Activated T-cell treated with anti-CD3 and anti-CD28 coated beads, Interleukin-2, amount 50 U/mL, for 72 hours (primary cell): ENCODE results near the gene LRRIQ1. TPM values are rescaled to one million over a fixed set of nuclear protein-coding genes. Genes with fewer than 3 reads are reported as not detected.

Experiments used
- ATAC-seq, 2 donors: fragments of 150-1000 bp; cut with Tn5 transposase; replicated peaks in 1 of 2; 2 replicates each; pipeline ENCODE4 v1.10.0; 2021; ENCODE audit warnings: moderate library complexity in 2 of 2, mild to moderate bottlenecking in 1 of 2
- DNase-seq, 2 donors: peaks; one replicate each; pipeline ENCODE4 v3.0.0; 2021 to 2022; ENCODE audit warnings: mixed read lengths in 1 of 2
- H3K27ac Mint-ChIP-seq: one replicate; pipeline ENCODE4 v1.8.0; 2022; ENCODE audit warnings: mild to moderate bottlenecking, moderate library complexity, mixed read lengths
- H3K27me3 Mint-ChIP-seq: one replicate; pipeline ENCODE4 v1.8.0; 2022; ENCODE audit warnings: low read depth, mixed read lengths
- H3K36me3 Mint-ChIP-seq, 2 donors: one replicate each; pipeline ENCODE4 v1.8.0; 2022; ENCODE audit warnings: mixed read lengths in 2 of 2, mild to moderate bottlenecking in 1 of 2; ENCODE audit not compliant: insufficient read depth in 2 of 2
- H3K4me1 Mint-ChIP-seq: one replicate; pipeline ENCODE4 v1.8.0; 2022; ENCODE audit warnings: low read depth, mixed read lengths
- H3K4me3 Mint-ChIP-seq, 2 donors: one replicate each; pipeline ENCODE4 v1.8.0; 2022; ENCODE audit warnings: mild to moderate bottlenecking in 2 of 2, mixed read lengths in 2 of 2, moderate library complexity in 2 of 2
- H3K9me3 Mint-ChIP-seq, 2 donors: one replicate each; pipeline ENCODE4 v1.8.0; 2022; ENCODE audit warnings: mixed read lengths in 2 of 2
- total RNA-seq, 2 donors: library from RNA; stranded (reverse); gene quantifications; one replicate each; pipeline ENCODE4 v1.2.3, GENCODE V29; 2022

LRRIQ1 gene
- total RNA-seq, 2 donors from 2014 or later, result not detected

DNA sequence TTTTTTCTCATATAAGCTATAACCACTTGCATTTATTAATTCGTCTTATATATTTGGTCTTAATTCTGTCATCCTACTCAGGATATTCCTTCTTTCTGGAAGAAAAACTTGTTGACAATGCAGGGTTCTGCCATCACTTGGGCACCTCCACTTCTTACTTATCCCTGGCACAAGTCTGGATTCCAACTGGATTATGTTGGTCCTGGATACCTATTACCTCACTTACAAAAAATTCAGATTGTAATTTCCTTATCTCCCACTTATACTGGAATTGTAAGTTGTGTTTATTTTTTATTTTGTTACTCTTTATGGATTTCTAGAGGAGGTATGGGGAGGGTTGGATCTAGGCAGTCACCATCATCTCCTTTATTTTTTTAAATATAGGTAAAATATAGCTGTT is 36.7 kb downstream of the LRRIQ1 start:
- DNase-seq (no peak), ATAC-seq (no peak)
- Mint-ChIP-seq H3K27ac (no peak overlapping the region), H3K9me3 (peaks cover 0 to 2% of the 10 kb centered on the region in 2 donors), H3K27me3 (no peaks in the 10 kb centered on the region), H3K4me3 (no peak overlapping the region), H3K36me3 (no peaks in the 10 kb centered on the region), H3K4me1 (no peaks in the 10 kb centered on the region)

- no peak overlapping the region for H3K27ac Mint-ChIP-seq
- no peaks in the 10 kb centered on the region for H3K36me3 Mint-ChIP-seq
- H3K4me3 Mint-ChIP-seq, result no peak overlapping the region
- no peaks in the 10 kb centered on the region for H3K4me1 Mint-ChIP-seq
- H3K9me3 Mint-ChIP-seq, result no peaks in the 10 kb centered on the region
- H3K27me3 Mint-ChIP-seq, result no peaks in the 10 kb centered on the region
- DNase-seq (no peak), ATAC-seq (peak; percentile 46 to 58)
Observed at GRCh38 chr12:85076688-85077430, 40.7 kb downstream of the LRRIQ1 start.

- no peak overlapping the region for H3K4me3 Mint-ChIP-seq
- no peaks in the 10 kb centered on the region for H3K27me3 Mint-ChIP-seq
- H3K4me1 Mint-ChIP-seq, result no peaks in the 10 kb centered on the region
- H3K27ac Mint-ChIP-seq, result no peak overlapping the region
- DNase-seq, result no peak
- H3K36me3 Mint-ChIP-seq, result no peaks in the 10 kb centered on the region
- ATAC-seq, result no peak
- peaks cover 0 to 6% of the 10 kb centered on the region in 2 donors for H3K9me3 Mint-ChIP-seq
Observed at GRCh38 chr12:85085066-85085465, 48.9 kb downstream of the LRRIQ1 start.

GRCh38 chr12:85089792-85090191 is 53.6 kb downstream of the LRRIQ1 start:
- H3K9me3 Mint-ChIP-seq, result peaks cover 0 to 6% of the 10 kb centered on the region in 2 donors
- H3K36me3 Mint-ChIP-seq, result no peaks in the 10 kb centered on the region
- no peaks in the 10 kb centered on the region for H3K27me3 Mint-ChIP-seq
- H3K4me3 Mint-ChIP-seq, result no peak overlapping the region
- no peak overlapping the region for H3K27ac Mint-ChIP-seq
- no peaks in the 10 kb centered on the region for H3K4me1 Mint-ChIP-seq
- DNase-seq, result no peak
- no peak for ATAC-seq

DNA sequence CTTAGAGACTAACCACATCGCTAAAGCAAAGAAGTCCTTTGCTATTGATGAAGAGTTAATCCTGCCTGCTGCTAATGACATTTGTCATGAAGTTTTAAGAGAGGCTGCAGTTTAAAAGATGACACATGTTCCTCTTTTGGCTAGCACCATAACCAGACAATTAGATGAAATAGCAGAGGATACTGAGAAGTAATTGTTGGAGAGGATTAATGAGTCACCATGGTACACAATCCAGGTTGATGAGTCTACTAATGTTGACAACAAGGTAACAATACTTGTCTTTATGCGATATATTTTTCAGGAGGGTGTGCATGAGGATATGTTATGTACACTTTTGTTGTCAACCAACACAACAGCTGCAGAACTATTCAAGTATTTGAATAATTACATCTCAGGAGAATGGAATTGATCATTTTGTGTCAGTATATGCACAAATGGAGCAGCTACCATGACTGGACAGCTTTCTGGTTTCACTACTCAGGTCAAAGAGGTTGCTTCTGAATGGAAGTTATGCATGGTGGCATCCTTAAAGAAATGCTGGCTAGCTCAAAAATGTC is 56.7 kb downstream of the LRRIQ1 start:
- ATAC-seq, result no peak
- DNase-seq, result no peak
- Mint-ChIP-seq H3K4me1 (no peaks in the 10 kb centered on the region), H3K4me3 (no peak overlapping the region), H3K36me3 (no peaks in the 10 kb centered on the region), H3K9me3 (peaks cover 0 to 3% of the 10 kb centered on the region in 2 donors), H3K27me3 (no peaks in the 10 kb centered on the region), H3K27ac (no peak overlapping the region)

GRCh38 chr12:85095501-85095900 is 59.4 kb downstream of the LRRIQ1 start:
- DNase-seq (no peak), ATAC-seq (no peak)
- no peaks in the 10 kb centered on the region for H3K9me3 Mint-ChIP-seq
- H3K36me3 Mint-ChIP-seq, result no peaks in the 10 kb centered on the region
- no peak overlapping the region for H3K4me3 Mint-ChIP-seq
- no peak overlapping the region for H3K27ac Mint-ChIP-seq
- no peaks in the 10 kb centered on the region for H3K27me3 Mint-ChIP-seq
- no peaks in the 10 kb centered on the region for H3K4me1 Mint-ChIP-seq

GRCh38 chr12:85130646-85131045 is 94.5 kb downstream of the LRRIQ1 start:
- H3K4me1 Mint-ChIP-seq, result no peaks in the 10 kb centered on the region
- H3K9me3 Mint-ChIP-seq, result peaks cover 3 to 9% of the 10 kb centered on the region in 2 donors
- no peak overlapping the region for H3K4me3 Mint-ChIP-seq
- H3K36me3 Mint-ChIP-seq, result no peaks in the 10 kb centered on the region
- no peaks in the 10 kb centered on the region for H3K27me3 Mint-ChIP-seq
- no peak for ATAC-seq
- no peak overlapping the region for H3K27ac Mint-ChIP-seq
- no peak for DNase-seq

DNA sequence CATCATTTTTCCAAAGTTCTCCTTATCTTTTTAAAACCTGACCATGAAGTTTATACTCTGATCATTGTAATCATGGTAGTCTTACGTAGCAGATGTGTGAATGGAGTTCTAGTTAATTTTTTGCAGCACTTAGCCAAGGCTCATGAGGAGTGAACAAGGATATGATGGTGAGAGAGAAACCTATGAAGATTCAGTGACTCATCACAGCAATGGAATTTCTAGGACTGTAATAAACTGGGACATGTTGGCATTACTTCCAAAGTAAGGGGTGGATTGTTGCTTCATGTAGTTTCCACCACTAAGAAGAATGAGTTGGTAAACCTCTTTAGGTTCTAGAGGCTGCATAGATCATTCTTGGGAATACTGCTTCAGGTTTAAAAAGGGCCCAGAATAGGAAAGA is 102.7 kb downstream of the LRRIQ1 start:
- peaks cover 0 to 4% of the 10 kb centered on the region in 2 donors for H3K9me3 Mint-ChIP-seq
- no peaks in the 10 kb centered on the region for H3K36me3 Mint-ChIP-seq
- DNase-seq (no peak), ATAC-seq (no peak)
- no peak overlapping the region for H3K4me3 Mint-ChIP-seq
- no peaks in the 10 kb centered on the region for H3K4me1 Mint-ChIP-seq
- no peaks in the 10 kb centered on the region for H3K27me3 Mint-ChIP-seq
- H3K27ac Mint-ChIP-seq, result no peak overlapping the region

DNA sequence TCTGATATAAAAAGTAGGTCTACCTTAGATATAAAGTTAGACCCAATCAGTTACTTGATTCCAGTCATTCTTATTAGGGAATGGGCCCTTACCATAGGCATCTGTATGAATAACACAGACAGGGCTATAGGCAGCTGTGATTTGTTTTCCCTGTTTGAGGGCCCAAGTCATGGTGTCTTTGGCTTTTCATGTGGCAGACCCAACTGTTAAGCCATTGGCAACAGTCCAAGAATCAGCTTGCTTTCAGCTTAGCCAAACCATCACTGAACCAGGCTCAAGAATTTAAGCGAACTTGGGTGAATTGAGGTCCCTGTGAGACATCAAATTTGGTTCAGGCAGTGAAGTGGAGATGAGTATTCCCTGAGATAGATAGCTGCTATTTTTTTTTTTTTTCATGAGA is 111.2 kb downstream of the LRRIQ1 start:
- ATAC-seq (no peak), DNase-seq (no peak)
- Mint-ChIP-seq H3K4me3 (no peak overlapping the region), H3K4me1 (no peaks in the 10 kb centered on the region), H3K36me3 (no peaks in the 10 kb centered on the region), H3K9me3 (peaks cover 0 to 4% of the 10 kb centered on the region in 2 donors), H3K27me3 (no peaks in the 10 kb centered on the region), H3K27ac (no peak overlapping the region)

- no peak overlapping the region for H3K4me3 Mint-ChIP-seq
- no peaks in the 10 kb centered on the region for H3K27me3 Mint-ChIP-seq
- no peaks in the 10 kb centered on the region for H3K4me1 Mint-ChIP-seq
- H3K36me3 Mint-ChIP-seq, result no peaks in the 10 kb centered on the region
- no peak overlapping the region for H3K27ac Mint-ChIP-seq
- DNase-seq, result no peak
- ATAC-seq, result no peak
- no peaks in the 10 kb centered on the region for H3K9me3 Mint-ChIP-seq
Observed at GRCh38 chr12:85152311-85152729, 116.2 kb downstream of the LRRIQ1 start.

DNA sequence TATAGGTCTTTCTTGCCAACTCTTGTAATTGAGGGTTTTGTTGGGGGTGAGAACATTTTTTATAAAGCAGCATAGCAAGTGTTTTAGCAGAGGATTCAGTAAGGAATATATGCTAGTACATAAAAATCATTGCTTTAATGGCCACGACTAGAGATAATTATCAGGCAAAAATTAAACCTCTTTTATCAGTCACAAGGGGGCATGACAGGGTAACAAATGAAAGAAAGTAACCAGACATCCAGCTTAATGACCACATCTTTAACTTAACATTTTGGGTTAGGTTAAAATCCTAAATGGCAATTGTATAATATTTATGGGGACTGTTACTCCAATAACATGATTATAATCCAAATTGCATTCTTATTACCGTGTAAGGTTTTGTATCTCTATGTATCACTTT is 119.6 kb downstream of the LRRIQ1 start:
- no peaks in the 10 kb centered on the region for H3K27me3 Mint-ChIP-seq
- ATAC-seq, result no peak
- no peaks in the 10 kb centered on the region for H3K4me1 Mint-ChIP-seq
- no peaks in the 10 kb centered on the region for H3K36me3 Mint-ChIP-seq
- no peak overlapping the region for H3K4me3 Mint-ChIP-seq
- no peak for DNase-seq
- H3K9me3 Mint-ChIP-seq, result no peaks in the 10 kb centered on the region
- H3K27ac Mint-ChIP-seq, result no peak overlapping the region

- H3K27me3 Mint-ChIP-seq, result no peaks in the 10 kb centered on the region
- no peaks in the 10 kb centered on the region for H3K4me1 Mint-ChIP-seq
- H3K9me3 Mint-ChIP-seq, result no peaks in the 10 kb centered on the region
- no peaks in the 10 kb centered on the region for H3K36me3 Mint-ChIP-seq
- no peak overlapping the region for H3K4me3 Mint-ChIP-seq
- H3K27ac Mint-ChIP-seq, result no peak overlapping the region
- DNase-seq (no peak), ATAC-seq (no peak)
Observed at GRCh38 chr12:85156569-85156968, 120.4 kb downstream of the LRRIQ1 start.

GRCh38 chr12:85157035-85157603 is 121.0 kb downstream of the LRRIQ1 start:
- ATAC-seq (no peak), DNase-seq (no peak)
- Mint-ChIP-seq H3K27ac (no peak overlapping the region), H3K9me3 (no peaks in the 10 kb centered on the region), H3K4me1 (no peaks in the 10 kb centered on the region), H3K36me3 (no peaks in the 10 kb centered on the region), H3K4me3 (no peak overlapping the region), H3K27me3 (no peaks in the 10 kb centered on the region)
